Activated CD8-positive, alpha-beta memory T cell treated with anti-CD3 and anti-CD28 coated beads, Interleukin-2, amount 50 U/mL, for 48 hours (primary cell): ENCODE measurements around the gene SMIM35.
"Not testable (repeated sequence)": the region's sequence is repeated elsewhere in the genome, so short reads cannot be mapped to it uniquely, and the experiment has no call there.

Experiments
- DNase-seq: peaks from one replicate; pipeline ENCODE4 v3.0.0-alpha.2; 2020

Gene SMIM35

DNA sequence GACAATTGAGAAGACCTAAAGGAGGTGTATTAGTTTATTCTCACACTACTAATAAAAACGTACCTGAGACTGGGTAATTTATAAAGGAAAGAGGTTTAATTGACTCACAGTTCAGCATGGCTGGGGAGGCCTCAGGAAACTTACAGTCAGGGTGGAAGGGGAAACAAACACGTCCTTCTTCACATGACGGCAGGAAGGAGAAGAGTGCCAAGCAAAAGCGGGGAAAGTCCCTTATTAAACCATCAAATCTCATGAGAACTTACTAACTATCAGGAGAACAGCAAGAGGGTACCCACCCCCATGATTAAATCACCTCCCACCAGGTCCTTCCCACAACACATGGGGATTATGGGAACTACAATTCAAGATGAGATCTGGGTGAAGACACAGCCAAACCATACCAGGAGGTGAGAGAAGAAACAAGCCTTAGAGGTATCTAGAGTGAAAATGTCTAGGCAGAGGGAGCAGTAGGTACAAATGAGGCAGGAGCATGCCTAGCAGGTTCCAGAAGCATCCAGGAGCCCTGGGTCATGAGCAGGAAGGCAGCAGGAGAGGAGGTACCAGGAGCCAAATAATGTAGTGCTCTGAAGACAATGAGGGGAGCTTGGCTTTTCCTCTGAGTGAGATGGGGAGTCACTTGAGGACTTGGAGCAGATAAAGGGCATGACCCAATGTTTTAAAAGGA lies 69.0 kb downstream of the SMIM35 start:
- no peak for DNase-seq

DNA sequence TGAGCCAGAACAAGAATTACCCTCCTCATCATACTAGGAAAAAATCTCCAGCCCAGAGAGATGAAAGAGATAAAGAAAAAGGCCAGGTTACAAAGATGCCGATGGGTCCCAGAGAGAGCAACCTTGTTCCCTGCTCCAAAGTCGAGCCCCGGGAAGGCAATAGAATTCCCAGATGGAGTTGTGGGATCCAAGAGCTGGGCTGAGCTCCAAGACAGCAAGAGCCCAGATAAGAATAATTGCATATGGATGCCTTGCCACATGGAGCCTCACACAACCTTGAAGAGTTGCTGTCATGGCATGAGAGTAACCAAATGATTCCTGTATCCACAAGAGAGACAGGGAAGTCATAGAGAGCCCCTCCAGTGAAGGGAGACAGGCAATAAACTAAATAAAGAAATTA lies 69.7 kb downstream of the SMIM35 start:
- DNase-seq: no peak

DNA sequence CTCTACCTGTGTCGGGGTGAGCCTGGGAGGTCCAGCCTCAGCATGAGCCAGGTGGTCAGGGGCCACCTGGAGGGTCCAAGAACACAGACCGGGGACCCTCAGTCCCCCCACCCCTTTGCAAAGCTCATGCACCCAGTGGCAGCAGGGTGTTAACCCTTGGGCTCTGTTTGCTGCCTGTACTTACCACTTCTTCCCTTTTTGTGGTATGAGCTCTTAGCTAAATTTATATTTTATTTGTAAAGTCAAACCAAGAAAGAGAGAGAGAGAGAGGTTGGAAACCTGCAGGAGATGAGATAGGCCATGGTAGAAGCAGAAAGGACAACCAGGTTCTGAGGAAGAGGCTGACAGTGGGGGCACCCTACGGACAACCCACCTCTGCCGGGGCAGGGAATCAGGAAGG lies 70.7 kb downstream of the SMIM35 start:
- no peak for DNase-seq

- peak; percentile 72 for DNase-seq
Observed at GRCh38 chr11:118015385-118015841, 71.3 kb downstream of the SMIM35 start.

GRCh38 chr11:118014022-118014421 lies 72.7 kb downstream of the SMIM35 start:
- no peak for DNase-seq

- DNase-seq: peak; percentile 61
Observed at GRCh38 chr11:118012083-118012669, 74.6 kb downstream of the SMIM35 start.

- no peak for DNase-seq
Observed at GRCh38 chr11:118010738-118011461, 75.9 kb downstream of the SMIM35 start.

- DNase-seq: no peak
Observed at GRCh38 chr11:118009864-118010737, 76.7 kb downstream of the SMIM35 start.

- no peak for DNase-seq
Observed at GRCh38 chr11:118008271-118008911, 78.4 kb downstream of the SMIM35 start.

DNA sequence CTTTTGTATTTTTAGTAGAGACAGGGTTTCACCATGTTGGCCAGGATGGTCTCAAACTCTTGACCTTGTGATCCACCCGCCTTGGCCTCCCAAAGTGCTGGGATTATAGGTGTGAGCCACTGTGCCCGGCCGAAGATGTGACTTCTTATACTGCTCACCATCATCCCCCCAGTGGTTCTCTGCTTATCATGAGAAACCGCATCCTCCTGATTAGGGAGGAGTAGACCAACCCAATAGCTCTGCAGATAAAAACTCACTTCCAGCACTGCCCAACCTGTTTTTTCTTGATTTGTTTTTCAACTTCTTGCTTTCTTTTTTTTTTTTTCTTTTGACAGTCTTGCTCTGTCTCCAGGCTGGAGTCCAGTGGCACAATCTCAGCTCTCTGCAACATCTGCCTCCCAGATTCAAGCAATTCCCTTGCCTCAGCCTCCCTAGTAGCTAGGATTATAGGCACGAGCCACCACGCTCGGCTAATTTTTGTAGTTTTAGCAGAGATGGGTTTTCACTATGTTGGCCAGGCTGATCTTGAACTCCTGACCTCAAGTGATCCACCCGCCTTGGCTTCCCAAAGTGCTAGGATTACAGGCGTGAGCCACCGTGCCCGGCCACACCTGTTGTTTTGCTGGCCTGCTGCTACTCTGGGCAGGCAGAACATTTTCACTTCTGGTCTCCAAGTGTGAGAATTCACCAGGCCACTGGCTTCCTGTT lies 79.0 kb downstream of the SMIM35 start:
- not testable (repeated sequence) for DNase-seq

- DNase-seq: no peak
Observed at GRCh38 chr11:118007040-118007439, 79.7 kb downstream of the SMIM35 start.

DNA sequence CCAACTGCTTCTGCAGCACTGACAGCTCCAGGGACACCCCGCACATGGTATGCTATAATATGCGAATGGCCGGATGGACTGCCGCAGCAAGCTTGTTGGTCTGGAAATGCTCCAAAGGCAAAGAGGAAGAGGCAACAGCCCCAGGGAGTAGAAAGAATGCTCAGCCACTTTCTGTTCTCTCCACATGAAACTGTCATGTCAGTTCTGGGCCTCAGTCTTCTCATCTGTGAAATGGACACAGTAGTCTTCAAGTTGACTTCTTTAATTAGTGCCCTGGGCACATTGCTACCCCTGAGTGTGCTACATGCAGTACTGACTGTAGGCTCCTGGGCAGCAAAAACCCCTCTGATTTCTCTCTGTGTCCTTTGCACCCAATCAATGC lies 80.6 kb downstream of the SMIM35 start:
- DNase-seq: no peak

- no peak for DNase-seq
Observed at GRCh38 chr11:118005224-118006152, 81.3 kb downstream of the SMIM35 start.

DNA sequence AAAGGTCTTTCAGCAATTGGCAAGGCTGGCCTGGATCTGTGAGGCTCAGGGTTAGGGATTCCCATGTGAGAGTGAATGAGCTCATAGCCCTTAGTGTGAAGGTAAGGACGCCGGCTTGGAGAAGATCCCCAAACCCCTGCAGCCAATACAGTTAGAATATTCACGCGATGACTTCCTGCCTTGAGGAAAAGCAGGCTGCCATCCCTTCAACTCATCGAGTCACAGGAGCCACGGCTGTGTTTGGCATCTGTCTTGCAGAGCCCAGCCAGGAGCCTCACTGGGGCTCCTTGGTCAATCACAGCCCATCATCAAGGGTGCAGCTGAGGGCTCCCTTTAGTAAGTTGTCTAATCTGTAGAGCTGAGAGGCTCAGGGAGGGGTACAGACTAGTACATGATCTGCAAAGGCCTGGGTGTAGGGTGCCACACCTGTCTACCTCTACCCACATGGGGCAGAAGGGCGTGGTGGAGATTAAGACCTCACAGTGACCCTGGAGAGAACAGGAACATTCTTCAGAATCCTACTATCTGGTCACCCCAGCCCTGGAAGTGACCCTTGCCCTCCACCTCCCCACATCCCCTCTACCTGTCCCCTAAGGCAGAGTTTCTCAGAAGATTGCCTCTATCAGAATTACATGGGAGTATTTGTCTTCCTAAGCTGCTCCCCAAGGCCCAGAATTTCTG lies 82.1 kb downstream of the SMIM35 start:
- peak; percentile 61 for DNase-seq

- DNase-seq: no peak
Observed at GRCh38 chr11:118003456-118003855, 83.3 kb downstream of the SMIM35 start.

DNA sequence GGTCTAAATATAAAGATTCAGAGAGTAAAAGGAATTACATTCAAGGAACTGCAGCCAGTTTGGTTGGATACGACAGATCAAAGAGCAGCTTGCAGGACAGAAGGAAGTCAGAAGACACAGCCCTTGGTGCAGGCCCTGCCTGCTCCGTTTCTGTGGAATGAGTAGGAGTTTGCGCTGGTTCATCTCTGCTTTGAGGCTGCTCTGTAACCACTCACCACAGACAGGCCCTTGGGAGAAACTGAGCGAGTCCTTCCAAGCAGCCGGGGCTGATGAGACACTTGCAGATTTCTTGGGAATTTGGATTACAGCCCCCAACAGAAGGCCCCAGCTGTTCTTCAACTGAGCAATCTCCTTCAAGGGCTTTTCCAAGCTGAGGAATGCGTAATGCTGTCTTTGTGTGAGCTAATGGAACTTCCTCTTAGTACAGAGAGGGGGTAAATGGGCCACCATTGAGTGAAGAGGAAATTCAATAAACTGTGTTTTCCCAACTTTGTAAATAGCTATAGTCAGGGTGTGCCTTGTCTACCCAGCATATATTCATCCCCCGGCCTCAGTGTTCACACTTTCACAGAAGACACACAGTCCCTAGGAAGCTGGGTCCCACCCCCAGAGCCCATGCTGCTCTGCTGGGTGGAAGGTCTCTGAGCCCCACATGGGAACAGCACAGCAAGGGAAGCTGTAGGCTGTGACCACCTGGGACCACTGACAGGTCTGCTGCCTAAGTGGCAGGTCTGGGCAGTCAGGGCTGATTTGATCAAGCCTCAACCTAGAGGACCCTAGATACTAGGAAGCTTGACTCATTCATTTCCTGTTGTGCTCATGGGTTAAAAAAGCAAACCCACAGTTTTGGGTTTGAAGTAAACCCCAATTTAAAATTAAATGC lies 84.0 kb downstream of the SMIM35 start:
- peak; percentile 87 for DNase-seq

- peak; percentile 84 for DNase-seq
Observed at GRCh38 chr11:118002010-118002540, 84.7 kb downstream of the SMIM35 start.

DNA sequence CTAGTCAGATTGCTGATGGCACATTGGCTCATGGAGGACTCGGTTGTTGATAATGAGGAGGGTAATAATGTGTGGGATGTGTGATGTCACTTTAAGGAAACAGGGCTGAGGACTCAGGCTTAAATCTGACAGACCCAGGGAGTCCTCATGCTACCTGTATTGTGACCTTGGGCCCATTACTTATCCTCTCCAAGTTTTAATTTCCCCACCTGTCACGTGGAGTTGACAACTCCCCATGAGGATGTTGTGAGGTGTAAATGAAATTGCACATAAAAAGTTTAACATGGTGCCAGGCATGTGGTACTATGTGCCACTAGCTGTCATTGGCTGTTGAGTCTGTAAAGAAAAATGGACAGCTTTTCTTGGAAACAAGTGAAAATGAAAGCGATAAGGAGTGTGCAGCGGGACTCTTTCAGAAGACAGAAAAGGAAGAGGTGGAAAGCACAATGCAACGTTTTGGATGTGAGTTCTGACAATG lies 85.2 kb downstream of the SMIM35 start:
- DNase-seq: peak; percentile 58

DNA sequence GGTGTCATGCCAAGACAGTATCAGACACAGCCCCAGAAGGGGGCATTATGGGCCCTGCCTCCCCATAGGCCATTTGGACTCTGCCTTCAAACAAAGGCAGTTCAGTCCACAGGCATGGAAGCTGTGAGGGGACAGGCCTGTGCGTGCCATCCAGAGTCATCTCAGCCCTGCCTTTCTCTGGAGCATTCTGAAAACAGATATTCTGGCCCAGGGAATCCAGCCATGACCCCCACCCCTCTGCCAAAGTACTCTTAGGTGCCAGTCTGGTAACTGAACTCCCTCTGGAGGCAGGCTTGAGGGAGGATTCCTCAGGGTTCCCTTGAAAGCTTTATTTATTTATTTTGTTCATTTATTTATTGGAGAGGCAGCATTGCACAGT lies 85.9 kb downstream of the SMIM35 start:
- DNase-seq: no peak
